Measurements from ENCODE around the gene CCDC74A.
"Not testable (repeated sequence)": the region's sequence is repeated elsewhere in the genome, so short reads cannot be mapped to it uniquely, and the experiment has no call there.

- not testable (repeated sequence) for TF ChIP-seq SP1 (IDR thresholded peaks at IDR 0.05); HDGF (IDR thresholded peaks at IDR 0.05; ENCODE audit: borderline replicate concordance); L3MBTL2 (conservative IDR thresholded peaks at IDR 0.05); ZNF384 (IDR thresholded peaks at IDR 0.05); ARNT (IDR thresholded peaks at IDR 0.05); FOXA1 (IDR thresholded peaks at IDR 0.05); FOXK2 (IDR thresholded peaks at IDR 0.05)
These were observed 9.8 kb upstream of the CCDC74A start for GRCh38 chr2:131517856-131518255.
